ENCODE results near the gene UBE2E1.
A peak's percentile ranks its signal among the peaks of the same experiment; 100 is the strongest.

The UBE2E1 gene

DNA sequence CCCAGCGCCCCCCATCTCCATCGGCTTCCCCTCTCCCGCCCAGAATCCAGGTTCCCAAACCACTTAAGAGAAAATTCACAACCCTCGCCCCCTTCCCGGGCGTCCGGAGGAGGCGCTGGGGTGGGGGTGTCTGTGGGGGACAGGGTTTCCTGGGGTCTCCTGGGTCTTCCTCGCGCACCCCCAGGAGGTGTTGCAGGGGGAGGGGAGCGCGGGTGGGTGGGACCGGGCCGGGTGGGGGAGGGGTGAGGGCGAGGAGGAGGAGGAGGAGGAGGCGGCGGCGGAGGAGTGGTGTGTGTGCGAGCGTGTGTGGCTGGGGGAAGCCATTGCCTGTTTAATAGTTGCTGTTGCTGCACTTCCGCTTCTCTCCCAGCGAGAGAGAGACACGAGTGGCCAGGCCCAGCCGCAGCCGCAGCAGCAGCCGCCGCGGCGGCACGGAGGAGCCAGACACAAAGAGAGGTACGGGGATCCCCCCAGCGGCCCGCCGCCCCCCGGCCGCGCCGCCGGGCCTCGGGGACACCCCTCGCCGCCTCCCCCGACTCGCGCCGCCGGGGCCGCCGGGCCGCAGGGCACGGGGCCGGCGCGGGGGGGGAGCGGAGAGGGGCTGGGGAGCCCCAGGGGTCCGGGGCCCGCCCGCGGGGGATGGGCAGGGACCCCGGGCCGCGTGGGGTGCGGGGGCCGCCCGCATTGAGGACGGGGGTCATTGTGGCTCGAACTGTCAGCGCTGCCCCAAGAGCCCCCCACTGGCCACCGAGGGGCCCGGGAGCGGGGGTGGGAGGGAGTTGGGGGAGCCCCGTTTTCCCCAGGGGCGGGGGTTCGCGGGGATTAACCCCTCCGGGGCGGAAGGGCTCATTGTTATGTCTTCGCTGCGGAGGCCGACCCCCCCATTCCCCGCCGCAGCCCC lies at the start of gene UBE2E1:
UBE2E1 (plus strand) TSS at position 323 of the 901 bp plus-strand sequence. CDS start 1,315 bp downstream, outside the sequence.
- peak; percentile 27 to 39 for DNase-seq (ENCODE audit: low read depth in 2 of 2)

DNA sequence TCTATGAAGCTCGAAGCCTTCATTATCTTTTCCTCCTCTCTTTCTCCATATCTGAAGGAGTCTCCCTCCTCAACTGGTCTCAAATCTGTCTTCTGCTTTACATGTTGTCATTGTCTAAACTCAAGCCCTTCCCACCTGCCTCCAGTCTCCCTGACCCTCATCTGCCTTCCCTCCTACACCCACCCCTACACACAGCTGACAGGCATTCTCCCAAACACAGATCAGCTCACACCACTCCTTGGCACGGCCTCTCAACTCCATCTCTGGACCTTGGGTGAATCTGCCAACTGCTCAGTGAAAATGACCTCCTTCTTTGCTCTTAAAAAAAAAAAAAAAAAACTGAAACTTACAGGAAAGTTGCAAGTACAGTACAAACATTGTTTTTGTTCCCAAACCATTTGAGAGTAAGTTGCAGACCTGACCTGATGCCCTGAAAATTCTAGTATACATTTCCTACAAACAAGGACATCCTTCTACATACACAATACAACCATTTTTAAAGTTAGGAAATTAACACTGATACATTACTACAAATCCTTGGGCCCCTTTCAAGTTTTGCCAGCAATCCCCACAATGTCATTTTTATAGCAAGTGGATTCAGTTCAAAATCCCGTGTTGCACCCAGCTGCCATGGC lies 49.4 kb upstream of the UBE2E1 start:
- DNase-seq (ENCODE audit: low read depth in 2 of 2): no peak

DNA sequence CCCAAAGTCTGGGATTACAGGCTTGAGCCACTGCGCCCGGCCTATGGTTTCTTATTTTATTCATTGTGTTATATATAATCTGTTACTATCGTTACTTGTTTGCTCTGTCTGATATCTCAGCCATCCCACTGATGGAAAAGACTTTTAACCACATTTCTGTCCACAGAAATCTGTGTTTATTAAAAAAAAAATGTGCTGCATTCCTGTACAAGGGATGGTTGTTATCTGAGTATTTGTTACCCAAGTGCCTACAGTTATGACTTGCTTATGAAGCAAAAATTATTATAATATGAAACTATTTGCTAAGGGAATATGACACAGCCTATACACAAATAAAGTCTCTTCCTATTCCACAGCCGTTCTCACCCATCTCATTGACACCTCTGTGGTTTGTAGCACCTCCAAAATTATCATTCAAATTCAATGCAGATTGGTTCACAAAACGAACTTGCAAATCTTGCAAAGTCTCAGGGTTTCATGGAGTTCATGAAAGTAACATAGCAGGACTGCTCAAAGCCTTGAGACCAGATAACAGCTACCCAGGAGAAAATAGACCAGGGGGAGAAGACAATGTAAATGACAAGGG lies 47.4 kb upstream of the UBE2E1 start:
- no peak for DNase-seq (ENCODE audit: low read depth in 2 of 2)

GRCh38 chr3:23760325-23760724 lies 45.4 kb upstream of the UBE2E1 start:
- DNase-seq (ENCODE audit: low read depth in 2 of 2): no peak

- no peak for DNase-seq (ENCODE audit: low read depth in 2 of 2)
Observed at GRCh38 chr3:23760871-23761373, 44.8 kb upstream of the UBE2E1 start.

DNA sequence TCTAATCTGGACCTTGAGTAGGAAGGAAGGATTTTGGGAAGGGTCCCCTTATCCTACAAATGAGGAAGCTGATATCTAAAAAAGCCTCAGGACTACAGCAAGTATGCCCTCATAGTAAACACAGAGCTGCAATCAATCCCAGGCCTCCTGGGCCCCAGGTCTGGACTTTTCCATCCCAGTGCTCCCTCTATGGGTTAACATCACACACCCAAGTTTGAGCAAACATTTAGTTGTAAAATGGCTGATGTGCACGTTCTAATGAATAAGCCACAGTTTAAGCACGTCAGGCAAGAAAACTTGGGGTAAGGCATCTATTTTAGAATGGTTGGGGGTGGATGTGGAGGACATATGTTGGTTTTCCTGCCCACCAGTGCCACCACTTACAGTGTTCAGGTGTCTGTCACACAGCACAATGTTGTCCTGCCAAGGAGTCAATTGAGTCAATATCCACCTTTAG lies 44.3 kb upstream of the UBE2E1 start:
- DNase-seq (ENCODE audit: low read depth in 2 of 2): no peak

- DNase-seq (ENCODE audit: low read depth in 2 of 2): no peak
Observed at GRCh38 chr3:23762214-23762613, 43.5 kb upstream of the UBE2E1 start.

DNA sequence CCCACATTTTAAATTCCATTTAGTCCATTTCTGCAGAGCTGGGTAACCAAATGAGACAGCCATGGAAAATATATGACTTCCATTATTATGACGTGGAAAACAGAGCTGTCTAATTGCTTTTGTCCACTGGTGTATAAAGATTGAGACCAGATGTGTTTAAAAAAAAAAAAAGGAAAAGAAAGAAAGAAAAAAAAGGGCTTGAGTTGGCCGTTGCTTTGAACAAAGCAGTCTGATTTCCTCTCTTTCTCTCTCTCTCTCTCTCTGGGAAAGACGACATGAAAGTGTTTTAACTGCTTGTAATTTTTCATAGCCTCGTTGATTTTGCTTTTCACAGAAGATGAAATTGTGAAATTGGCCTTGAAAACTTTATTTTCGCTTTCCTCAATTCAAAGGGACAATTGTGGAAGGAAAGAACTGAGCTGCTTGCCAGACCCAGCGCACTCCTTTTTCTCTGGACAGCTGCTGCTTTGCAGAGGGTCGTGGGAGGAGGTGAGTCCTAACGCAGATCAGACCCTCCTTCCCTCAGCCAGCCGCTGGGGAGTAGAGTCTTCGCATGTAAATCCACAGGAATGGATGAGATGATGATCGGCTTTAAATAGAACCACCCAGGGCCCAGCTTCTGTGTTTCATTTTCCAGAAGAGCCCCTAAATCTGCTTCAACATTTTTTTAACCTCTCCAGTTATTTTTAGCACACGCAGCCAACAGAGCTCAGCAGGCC lies 42.8 kb upstream of the UBE2E1 start:
- DNase-seq (ENCODE audit: low read depth in 2 of 2): no peak

- DNase-seq (ENCODE audit: low read depth in 2 of 2): no peak
Observed at GRCh38 chr3:23764407-23764806, 41.3 kb upstream of the UBE2E1 start.

GRCh38 chr3:23767546-23767945 lies 38.2 kb upstream of the UBE2E1 start:
- DNase-seq (ENCODE audit: low read depth in 2 of 2): no peak

GRCh38 chr3:23775254-23775909 lies 30.4 kb upstream of the UBE2E1 start:
- no peak for DNase-seq (ENCODE audit: low read depth in 2 of 2)

DNA sequence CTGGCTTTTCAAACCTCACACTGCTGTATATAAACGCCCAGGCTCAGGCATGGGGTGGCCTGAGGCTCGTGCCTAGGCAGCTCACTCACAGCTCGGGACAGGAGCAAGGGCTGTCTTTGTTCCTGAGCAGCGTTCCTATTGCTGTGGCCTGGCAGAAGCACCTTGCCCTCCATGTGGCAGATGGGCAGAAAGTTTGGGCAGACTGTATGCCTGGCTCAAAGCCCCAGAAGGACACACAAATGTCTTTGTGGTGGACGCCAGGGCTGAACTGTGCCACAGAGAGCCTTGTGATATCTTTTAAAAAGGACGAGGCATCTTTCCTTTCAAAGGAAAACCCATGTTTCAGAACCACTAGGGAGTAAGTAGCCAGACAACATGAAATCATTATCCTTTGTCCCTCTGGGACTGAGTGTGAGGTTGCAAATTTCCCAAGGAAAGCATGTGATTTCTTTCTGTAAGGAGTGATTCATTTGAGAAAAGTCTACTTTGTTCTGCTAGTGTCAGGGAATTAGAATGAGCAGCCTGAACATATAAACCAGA lies 29.3 kb upstream of the UBE2E1 start:
- no peak for DNase-seq (ENCODE audit: low read depth in 2 of 2)

- no peak for DNase-seq (ENCODE audit: low read depth in 2 of 2)
Observed at GRCh38 chr3:23778446-23778845, 27.3 kb upstream of the UBE2E1 start.

GRCh38 chr3:23779841-23780240 lies 25.9 kb upstream of the UBE2E1 start:
- no peak for DNase-seq (ENCODE audit: low read depth in 2 of 2)

- no peak for DNase-seq (ENCODE audit: low read depth in 2 of 2)
Observed at GRCh38 chr3:23781051-23781450, 24.7 kb upstream of the UBE2E1 start.

- DNase-seq (ENCODE audit: low read depth in 2 of 2): no peak
Observed at GRCh38 chr3:23781871-23782270, 23.9 kb upstream of the UBE2E1 start.

- no peak for DNase-seq (ENCODE audit: low read depth in 2 of 2)
Observed at GRCh38 chr3:23785097-23785645, 20.6 kb upstream of the UBE2E1 start.

DNA sequence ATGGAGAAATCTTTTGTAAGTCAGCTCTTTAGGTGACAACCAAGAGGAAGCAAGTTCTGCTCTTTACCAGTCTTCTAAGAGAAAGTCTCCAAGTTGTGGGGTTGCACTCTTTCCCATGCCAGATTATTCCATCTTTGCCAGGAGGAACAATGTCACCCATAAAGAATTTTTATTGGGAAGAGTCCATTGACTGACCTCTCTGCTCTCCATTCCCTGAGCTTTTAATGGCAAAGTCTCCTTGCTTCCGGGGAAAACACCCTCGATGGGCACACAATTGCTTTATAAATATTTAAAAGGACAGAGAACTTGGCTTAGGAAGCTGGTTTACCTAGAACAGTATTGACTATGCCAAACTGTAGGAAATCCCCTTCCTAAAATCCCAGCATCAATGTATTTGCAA lies 19.9 kb upstream of the UBE2E1 start:
- DNase-seq (ENCODE audit: low read depth in 2 of 2): no peak

DNA sequence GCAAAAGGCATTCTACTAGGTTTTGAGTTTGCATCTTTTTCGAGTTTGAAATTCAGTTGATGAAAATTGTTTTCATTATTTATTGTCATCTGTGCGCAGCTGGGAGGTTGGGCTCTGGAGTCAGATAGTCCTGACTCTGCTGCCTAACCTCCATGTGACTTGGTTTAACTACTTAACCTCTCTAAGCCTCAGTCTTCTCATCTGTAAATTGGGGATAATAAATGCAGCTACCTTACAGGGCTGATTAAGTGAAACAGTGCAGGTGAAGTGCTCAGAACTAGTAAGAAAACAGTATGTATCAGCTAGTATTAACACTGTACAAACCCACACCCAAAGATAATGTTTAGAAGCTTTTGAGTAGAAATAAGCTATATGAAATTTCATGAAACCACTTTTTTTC lies 14.1 kb upstream of the UBE2E1 start:
- no peak for DNase-seq (ENCODE audit: low read depth in 2 of 2)

- DNase-seq (ENCODE audit: low read depth in 2 of 2): no peak
Observed at GRCh38 chr3:23793528-23794134, 12.1 kb upstream of the UBE2E1 start.

Measured in stimulated activated CD4-positive, alpha-beta T cell treated with anti-CD3 and anti-CD28 coated beads, Interleukin-1b, Interleukin-23, amount 100 ng/mL, for 1 hour (primary cell).